Stimulated activated CD8-positive, alpha-beta memory T cell treated with anti-CD3 and anti-CD28 coated beads, Interleukin-7, amount 100 ng/mL, for 24 hours (primary cell): ENCODE data around the gene LONP2.
"Not testable (repeated sequence)": the region's sequence is repeated elsewhere in the genome, so short reads cannot be mapped to it uniquely, and the experiment has no call there.

Source experiments
- DNase-seq: peaks from one replicate; pipeline ENCODE4 v3.0.0-alpha.2; 2020; ENCODE audit warnings: low read depth

Gene LONP2

DNA sequence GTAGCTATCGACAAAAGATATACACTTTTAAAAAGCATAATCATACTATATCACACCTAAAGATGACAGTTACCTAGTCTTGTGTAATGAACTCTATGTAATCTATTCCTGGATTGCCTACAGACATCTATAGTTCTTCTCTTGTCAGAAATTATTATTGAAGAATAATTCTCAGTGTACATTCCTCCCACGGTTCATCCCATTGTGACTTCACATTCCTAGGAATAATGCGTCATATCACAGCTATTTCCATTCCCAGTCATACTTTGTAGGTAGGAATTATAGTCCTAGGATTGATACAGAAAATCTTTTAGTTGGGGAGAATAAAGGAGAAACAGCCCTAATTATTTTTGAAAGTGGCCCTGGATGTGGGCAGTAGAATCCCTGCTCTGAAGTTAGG is 47.2 kb downstream of the LONP2 start:
- DNase-seq: no peak

DNA sequence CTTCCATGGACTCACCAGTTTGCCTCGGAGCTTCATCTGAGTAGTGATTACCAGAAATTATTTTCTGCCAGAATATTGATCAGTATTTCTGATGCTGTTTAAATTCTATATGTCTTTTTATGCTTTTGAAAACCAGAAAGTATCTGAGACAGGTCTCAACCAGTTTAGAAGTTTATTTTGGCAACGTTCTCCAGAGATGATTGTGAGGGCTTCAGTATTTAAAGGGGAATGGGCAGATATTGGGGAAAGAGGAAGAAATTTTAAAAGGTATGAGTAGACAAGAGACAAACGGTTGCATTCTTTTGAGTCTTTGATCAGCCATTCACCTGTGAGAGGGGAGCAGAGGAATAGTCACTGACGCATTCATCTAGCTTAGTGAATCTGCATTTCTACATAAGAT is 47.7 kb downstream of the LONP2 start:
- no peak for DNase-seq

DNA sequence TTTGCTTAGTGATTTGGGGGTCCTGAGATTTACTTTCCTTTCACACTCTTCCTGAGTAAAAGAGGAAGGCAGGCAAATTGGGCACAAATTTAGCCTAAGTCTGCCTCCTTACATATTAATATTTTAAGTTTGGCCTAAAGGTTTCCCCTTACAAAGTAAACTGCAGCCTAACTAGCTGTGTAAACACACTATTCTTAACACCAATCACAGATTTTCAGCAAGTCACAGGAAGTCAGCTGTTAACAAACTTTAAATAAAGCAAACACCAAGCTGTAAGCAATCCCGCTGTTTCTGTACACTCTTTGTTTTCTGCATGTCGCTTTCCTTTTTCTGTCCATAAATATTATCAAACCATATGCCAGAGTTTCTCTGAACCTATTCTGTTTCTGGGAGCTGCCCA is 48.4 kb downstream of the LONP2 start:
- DNase-seq: no peak

DNA sequence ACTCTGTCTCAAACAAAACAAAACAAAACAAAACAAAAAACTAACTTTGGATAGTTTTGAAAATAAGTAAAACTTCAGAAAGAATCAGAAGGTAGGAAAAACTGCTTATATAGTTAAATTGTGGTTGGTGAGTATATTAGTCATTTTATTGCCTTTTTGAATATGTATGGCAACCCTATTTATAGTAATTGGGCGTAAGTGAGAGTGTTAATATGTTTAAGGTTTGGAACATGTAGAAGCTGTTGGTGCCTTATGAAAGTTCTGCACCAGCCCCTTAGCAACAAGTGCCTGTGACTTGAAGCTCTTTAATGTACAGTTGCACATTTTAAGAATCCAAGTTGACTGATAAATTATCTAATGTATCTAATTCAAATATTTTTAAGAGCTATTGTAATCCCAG is 50.6 kb downstream of the LONP2 start:
- no peak for DNase-seq

DNA sequence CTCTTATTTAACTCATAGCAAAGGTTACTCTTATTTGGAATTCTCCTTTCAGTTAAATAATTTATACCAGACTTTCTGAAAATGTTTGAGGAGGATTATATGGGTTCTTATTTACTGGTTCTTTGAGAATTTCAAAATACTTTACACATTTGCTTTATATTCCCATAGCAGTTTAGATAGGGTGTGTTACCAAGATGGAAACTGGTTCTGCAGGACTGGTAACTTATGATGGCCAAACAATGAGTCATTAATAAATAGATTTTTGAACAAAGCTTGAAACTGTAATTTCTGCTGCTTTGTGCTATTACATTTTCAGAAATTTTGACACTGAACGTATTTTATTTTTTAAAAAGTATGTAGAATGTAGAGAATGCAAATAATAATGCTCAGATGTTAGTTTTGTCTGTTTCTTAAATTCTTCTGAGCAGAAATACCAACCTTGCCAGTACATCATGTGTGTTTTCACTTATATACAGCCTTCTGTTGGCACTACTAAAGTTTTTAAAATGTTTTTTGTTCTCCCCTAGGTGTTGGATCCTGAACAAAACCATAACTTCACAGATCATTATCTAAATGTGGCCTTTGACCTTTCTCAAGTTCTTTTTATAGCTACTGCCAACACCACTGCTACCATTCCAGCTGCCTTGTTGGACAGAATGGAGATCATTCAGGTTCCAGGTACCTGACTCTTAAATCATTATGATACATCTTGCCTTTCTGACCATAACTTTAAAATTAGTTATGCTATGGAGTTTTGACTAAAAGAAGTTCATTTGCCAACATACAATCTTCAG is 51.6 kb downstream of the LONP2 start:
- DNase-seq: no peak

DNA sequence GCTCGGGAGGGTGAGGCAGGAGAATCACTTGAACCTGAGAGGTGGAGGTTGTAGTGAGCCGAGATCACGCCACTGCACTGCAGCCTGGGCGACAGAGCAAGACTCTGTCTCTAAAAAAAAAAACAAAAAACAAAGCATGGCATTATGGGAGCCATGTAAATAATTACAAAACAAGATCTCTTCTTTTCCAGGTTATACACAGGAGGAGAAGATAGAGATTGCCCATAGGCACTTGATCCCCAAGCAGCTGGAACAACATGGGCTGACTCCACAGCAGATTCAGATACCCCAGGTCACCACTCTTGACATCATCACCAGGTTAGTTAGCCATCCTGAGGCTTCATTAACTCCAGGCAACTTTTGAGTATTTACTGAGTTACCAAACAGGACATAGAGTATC is 55.4 kb downstream of the LONP2 start:
- DNase-seq: no peak

DNA sequence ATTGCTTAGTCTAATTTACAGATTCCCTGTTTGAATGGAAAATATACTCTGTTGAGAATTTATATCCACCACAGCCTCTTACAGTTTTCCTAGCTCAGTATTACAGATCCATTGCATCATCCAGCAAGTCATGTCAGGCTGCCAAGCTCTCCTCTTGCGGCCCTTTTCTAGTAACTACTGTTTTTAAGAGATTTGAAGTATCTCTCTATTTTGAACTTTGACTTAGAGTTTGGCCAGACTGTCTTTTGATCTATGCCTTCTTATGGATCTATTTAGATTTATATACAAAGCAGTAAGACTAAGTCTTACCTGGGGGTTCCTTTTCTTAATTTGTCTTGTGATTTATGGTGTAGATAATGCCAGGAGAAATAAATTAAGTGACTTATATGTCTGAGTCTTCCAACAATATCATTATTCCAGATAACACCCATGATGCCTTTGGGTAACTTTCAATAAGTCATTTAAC is 56.3 kb downstream of the LONP2 start:
- DNase-seq: no peak

DNA sequence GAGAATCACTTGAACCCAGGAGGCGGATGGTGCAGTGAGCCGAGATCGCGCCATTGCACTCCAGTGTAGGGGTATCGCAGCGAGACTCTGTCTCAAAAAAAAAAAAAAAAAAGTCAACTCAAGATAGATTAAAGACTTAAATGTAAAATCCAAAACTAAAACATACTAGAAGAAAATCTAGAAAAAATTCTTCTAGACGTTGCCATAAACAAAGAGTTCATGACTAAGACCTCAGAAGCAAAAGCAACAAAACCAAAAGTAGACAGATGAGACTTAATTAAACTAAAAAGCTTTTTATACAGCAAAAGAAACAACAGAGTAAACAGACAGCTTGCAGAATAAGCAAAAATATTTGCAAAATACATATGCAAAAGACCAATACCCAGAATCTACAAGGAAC is 64.4 kb downstream of the LONP2 start:
- DNase-seq: no peak

DNA sequence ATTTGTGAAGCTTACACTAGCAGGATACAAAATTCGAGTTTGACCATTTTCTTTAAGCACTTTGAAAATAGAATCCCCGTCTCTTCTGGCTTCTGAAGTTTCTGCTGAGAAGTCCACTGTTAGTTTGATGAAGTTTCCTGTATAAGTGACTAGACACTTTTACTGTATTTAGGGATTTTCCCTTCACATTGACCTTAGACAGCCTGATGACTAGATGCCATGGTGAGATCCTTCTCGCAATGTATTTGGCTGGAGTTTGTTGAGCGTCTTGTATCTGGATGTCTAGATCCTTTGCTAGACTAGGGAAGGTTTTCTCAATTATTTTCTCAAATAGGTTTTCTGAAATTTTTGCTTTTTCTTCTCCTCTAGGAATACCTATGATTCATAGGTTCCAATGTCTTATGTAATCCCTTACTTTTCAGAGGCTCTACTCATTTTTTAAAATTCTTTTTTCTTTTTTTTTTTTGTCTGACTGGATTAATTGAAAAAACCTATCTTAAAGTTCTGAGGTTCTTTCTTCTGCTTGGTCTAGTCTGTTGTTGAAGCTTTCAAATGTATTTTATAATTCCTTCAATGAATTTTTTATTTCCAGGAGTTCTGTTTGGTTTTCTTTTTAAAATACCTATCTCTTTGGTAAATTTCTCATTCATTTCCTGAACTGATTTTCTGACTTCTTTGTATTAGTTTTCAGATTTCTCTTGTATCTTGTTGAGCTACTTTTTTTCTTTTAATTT is 67.0 kb downstream of the LONP2 start:
- DNase-seq: no peak

DNA sequence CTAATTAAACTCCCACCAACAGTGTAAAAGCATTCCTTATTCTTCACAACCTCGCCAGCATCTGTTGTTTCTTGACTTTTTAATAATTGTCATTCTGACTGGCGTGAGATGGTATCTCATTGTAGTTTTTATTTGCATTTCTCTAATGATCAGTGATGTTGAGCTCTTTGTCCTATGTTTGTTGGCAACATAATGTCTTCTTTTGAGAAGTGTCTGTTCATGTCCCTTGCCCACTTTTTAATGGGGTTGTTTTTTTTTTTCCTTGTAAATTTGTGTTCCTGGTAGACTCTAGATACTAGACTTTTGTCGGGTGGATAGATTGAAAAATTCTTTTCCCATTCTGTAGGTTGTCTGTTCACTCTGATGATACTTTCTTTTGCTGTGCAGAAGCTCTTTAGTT is 69.8 kb downstream of the LONP2 start:
- DNase-seq: not testable (repeated sequence)

DNA sequence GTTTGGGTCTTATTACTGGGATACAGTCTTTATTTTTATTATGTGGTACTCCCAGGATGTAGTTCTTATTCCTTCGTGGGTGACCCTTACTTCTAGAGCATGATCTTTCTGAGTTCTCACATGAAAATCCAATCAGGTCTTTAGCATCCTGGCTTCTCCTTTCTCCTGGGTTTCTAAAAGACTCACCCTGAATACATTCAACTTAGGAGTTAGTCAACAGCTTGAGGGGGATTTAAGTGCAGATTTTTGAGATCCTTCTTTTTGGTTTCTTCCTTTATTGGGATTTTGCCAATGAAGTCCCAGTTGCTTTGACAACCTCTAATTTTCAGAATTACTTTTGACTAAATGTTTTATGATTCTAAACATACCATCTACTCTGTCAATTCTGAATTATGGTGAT is 72.9 kb downstream of the LONP2 start:
- DNase-seq: no peak

DNA sequence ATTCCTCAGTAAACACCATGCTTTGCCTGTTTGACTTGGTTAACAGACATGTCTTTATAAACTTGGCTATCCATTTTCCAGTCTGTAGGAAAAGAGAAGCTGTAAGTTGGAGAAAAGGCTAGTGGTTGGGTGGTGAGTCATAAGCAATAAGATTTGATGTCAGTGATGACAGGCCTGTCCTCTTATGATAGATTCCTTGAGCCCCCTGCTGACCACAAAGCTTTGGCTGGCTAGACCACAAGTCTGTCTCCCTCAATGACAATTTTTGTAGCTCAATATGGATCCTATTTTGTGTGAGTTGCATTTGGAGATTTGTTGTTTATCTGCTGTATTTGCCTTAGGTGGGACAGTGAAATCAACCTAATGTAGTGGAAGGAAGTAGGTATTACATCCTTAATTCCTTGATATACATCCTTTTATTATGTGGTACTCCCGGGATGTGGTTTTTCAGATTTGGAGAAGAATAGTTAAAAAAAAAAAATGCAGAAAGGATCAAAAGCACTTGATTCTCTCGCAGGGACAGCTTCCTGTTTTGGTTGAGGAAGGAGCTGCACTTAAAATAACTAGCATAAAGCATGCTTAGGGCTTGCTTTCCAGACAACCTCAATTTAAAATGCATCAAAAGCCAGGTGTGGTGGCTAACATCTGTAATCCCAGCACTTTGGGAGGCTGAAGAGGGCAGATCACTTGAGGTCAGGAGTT is 73.7 kb downstream of the LONP2 start:
- no peak for DNase-seq

DNA sequence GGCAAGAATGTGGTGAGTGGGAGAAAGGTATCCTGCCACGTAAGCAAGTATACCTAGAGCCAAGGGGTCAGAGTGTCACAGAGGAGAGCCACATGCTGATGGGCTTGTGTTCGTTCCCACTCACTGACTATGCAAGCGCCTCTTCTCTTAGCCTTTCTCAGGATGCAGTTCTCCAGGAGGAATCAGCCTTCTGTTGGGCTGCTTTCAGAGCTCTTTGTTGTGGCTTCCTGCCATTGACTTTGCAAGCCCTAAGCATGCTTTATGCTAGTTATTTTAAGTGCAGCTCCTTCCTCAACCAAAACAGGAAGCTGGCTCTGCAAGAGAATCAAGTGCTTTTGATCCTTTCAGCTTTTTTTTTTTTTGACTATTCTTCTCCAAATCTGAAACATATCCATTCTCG is 74.5 kb downstream of the LONP2 start:
- DNase-seq: no peak

DNA sequence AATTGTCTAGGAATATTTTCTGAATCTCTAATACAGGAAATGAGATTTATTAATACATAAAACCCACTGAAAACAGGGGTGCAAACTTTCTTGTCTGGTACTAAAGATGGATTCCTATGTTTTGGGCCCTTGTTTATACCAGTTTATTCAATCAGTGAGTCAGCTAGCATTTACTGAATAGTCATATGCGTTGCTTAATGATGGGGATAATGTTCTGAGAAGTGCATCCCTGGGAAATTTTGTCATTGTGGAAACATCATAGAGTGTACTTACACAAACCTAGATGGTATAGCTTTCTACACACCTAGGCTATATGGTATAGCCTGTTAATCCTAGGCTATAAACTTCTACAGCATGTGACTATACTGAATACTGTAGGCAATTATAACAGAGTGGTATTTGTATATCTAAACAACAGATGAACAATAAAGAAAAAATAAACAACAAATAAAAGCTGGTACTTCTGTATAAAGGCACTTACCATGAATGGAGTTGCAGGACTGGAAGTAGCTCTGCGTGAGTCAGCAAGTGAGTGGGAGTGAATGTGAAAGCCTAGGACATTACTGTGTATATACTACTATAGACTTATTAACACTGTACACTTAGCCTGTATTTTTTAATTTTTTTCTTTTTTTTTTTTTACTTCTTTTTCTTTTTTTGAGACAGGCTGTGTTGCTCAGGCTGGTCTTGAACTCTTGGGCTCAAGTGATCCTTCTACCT is 77.4 kb downstream of the LONP2 start:
- DNase-seq: no peak

DNA sequence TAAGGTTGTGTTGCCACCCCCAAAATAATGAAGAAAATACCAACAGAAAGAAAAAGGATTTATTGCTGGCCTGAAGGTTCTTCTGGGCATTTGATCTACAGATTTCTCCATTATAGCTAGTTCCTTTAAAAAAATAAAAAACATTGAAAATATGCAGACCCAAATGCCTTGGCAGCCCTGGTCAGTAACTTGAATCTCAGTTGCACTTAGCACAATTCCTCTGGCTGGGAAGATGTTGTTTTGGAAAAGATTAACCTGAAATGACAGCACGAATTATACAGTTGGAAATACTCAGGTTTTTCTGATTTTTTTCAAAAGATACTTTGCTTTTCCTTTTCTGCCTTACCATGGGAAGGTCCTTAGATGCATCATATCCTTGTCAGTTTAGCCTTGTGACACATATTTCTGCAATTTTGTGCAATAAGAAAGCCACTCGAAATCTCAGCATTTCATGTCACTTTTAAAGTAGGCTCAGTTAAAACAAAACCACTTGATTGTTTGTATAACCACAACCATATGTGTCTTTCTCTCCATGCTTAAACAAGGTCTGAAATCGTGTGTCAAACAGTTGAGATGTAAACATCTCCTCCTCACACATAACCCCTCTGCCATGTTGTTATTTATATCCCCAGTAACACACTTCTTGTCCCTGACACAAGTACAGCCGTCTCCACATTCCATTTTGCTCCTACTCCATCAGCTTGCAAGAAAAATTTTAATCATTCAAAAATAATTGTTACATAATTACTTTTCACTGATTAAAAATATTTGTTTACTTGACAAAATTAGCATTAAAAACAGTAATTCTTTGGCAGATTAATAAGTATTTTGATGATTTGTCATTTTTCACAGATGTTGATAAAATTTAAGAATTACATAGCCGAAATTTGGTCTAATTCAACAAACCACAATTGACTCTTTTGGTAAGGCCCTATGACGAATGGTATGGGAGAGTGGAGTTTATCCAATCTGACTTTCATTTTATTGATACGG is 80.0 kb downstream of the LONP2 start:
- no peak for DNase-seq

DNA sequence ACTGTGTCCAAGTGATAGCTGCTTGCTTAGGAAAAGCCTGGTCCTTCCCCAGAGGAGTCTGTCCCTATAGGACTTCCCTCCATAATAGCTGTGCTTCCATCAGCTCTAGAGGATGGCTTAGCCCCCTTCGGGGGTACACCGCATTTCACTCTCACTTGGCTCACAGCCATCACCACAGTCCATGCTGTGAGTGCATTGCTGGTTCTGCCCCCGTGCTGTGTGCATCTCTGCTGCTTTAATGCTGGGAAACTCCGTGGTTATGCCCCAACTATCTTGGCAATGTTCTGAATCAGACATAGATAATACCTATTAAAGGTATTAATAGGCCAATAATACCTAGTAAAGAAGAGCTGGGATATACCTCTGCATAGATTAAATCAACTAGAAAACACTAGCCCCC is 82.8 kb downstream of the LONP2 start:
- no peak for DNase-seq

DNA sequence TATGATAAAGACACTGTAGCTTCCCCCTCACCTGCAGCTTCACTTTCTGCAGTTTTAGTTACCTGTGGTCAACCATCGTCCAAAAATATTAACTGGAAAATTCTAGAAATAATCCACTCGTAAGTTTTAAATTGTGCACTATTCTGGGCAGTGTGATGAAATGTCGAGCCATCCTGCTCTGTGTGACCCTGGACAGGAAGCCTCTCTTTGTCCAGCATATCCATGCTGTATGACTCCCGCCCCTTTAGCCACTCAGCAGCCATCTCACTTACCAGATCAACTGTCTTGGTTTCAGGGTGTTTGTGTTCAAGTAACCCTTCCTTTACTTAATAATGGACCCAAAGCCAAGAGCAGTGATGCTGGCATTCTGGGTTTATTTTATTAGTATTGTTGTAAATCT is 85.0 kb downstream of the LONP2 start:
- DNase-seq: no peak

DNA sequence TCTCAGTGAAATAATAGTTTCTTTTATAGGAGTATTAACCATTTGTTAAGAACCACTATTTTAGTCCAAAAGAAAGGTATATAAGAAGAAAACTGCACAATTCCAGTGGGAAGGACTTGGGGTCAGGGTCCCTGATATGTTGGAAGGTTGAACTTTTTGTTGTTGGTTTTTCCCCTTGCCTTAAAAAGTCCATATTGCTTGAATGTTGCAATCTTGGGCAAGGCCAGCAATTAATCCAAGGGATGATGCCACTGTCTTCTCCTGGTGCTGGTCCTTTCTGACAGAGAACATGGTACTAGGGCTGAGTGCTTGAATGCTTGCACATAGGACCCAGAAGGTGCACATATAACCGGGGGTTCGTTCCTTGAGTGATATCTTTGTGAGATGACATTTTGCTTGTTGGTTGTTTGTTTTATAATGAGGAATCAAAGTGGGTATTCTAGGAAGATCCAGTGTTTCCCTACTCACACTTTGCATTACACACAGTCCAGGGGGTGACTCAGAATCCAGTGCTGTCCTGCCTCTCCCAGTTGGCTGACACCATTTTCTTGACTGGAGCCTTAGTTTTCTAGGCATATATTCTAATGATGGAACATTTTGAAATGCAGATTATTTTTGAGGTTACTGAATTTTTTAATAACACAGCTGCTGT is 86.2 kb downstream of the LONP2 start:
- no peak for DNase-seq

DNA sequence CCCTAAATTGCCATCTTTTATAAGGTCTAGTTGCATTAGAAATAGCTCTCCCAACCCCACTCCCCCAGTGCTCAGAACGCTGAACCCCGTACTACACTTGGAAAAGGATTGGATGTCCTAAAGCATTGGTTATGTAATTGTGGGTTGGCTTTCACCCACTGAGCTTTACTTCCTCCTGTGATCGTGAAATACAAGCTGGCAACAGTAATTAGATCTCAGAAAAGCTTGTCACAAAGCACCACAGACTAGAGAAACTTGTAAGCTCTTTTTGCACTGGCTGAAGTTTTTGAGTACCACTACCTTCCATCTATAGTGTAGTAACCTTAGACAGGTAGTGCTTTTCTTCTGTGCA is 86.7 kb downstream of the LONP2 start:
- DNase-seq: no peak

DNA sequence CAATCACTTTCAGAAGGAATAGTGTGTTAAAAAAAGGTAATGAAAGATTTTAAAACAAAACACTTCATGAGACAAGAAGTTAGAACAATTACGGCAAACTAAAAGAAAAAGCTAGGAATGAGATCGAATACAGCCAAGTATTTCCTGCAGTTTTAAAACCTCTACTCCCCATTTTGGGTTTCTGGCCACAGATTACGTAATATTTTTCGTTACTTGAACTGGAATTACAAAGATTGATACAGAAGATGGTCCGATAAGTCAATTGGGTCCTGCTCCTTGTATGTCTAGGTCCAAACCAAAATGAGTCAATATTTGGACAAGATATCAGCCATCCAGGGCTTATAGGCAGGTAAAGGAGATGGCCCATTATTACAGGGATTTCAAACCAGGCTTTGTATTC is 88.9 kb downstream of the LONP2 start:
- no peak for DNase-seq

DNA sequence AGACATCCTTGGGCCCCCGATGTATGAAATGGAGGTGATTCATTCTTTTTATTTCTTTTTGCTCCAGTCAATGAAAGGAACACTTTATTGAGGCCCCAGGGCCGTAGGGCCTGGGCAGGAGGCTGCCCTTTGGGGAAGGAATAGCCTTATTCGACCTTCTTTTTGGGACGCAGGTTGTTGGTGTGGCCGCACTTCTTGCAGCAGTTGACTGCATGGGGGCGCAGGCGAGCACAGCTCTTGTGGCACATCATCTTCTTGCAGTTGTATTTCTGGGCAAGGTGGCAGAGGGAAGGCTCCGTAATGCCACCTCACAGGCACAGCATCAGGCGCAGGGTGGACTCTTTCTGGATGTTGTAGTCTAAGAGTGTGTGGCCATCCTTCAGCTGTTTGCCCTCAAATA is 90.2 kb downstream of the LONP2 start:
- DNase-seq: no peak
